Hippocampal formation (tissue), 2 donors: Measurements from ENCODE around the gene OLFML3.
"Not testable (repeated sequence)": the region's sequence is repeated elsewhere in the genome, so short reads cannot be mapped to it uniquely, and the experiment has no call there.

ENCODE experiments used
- DNase-seq, 2 donors: peaks; one replicate each; lab custom pipeline; 2025; lab: John Stamatoyannopoulos, UW

OLFML3 gene, protein sequence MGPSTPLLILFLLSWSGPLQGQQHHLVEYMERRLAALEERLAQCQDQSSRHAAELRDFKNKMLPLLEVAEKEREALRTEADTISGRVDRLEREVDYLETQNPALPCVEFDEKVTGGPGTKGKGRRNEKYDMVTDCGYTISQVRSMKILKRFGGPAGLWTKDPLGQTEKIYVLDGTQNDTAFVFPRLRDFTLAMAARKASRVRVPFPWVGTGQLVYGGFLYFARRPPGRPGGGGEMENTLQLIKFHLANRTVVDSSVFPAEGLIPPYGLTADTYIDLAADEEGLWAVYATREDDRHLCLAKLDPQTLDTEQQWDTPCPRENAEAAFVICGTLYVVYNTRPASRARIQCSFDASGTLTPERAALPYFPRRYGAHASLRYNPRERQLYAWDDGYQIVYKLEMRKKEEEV

DNA sequence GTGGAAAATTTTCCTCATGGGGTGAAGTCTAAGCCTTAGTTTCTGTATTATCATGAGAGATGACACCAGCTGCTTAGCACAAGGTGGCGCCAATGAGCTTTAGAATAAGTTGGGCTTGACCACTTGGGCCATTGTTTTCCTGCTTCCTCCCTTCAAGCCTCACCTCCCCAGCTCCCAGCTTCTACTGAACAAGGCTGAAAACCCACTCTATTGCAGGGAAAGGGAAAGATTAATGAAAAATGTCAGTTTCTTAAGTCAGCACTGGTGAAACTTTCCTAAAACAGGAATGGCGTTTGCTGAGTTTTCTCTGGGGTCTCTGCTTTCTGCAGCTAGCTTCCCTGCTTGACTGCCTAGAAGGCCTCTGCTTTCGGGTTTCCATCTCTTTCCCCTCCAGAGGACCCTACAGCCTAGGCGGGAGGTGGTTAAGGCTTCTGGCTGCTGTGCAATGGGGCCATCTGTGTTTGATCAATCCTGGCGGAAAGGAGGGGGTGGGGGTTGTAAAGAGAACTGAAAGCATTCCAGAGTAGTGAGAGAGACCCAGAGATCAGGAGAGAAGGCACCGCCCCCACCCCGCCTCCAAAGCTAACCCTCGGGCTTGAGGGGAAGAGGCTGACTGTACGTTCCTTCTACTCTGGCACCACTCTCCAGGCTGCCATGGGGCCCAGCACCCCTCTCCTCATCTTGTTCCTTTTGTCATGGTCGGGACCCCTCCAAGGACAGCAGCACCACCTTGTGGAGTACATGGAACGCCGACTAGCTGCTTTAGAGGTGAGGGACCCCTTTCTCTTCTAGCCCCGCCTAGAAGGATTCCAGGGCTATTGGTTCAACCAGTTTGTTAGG lies at the start of gene OLFML3:
Gene OLFML3, plus strand, starts transcription at position 612 of the 840 bp plus-strand sequence. Its CDS starts 43 bp downstream, at position 655.
- peak; percentile 64 to 80 for DNase-seq

DNA sequence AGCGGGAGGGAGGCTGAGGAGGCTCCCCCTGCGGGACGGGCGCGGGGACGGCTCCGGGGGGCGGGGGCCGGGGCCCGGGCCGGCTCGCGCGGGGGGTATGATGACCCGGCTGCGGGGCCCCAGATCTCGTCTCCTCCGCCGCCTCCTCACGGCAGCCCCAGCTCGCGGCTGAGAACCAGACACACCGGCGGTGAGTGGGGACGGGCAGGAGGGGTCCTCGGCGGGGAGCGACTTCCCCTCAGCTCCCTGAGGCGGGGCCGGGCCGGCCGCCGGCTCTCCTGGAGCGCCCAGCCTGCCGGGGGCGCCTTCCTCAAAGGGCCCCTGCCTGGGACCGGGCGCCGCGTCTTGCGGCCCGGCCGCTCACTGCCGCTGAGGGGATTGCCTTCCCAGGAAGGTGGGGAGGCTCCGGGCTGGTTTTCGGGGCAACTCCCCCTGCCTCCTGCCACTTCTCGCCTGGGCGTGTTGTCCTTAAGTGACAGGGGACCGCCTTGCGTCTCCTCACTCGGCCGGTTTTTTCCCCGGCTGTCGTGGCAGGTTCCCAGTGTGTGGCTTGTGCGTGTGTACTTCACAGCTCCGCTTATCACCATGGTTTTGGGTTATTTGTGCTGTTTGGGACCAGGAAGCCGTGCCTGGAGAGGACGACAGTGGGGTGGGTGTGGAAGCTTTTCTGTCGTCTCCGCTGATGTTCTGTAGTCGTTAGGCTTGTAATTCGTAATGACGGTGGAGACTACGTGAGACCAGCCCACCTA lies 49.4 kb upstream of the OLFML3 start:
- peak; percentile 39 to 57 for DNase-seq

DNA sequence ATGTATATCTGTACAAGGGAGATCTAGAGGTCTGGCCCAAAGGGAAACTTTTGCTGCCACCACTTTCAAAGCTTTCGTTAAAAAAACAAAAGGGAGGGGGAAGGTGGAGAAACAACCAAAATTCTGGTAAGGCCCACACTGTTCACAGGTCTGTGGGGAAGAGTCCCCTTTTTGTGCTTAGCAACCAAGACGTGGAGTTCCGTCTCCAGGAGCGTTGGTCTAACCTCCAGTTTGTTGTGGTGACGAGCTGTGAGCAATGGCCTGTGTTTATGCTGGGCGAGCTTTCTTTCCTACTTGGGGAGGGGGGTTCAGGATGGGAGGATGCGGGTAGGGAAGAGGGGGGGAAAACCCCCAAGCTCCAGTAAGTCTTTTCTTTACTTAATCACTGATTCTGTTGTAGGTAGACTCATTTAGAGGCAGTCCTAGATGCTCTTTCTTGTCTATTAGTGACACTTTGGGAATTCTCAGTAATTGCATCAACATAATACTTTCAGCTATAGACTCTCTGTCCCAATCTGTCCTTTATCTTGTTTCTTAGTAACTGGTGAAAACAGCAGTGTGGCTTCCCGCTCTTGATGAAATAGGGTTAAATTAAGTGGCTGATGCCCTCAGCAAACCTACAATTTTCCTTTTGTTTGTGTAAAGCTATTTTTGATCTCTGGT lies 48.6 kb upstream of the OLFML3 start:
- no peak for DNase-seq

DNA sequence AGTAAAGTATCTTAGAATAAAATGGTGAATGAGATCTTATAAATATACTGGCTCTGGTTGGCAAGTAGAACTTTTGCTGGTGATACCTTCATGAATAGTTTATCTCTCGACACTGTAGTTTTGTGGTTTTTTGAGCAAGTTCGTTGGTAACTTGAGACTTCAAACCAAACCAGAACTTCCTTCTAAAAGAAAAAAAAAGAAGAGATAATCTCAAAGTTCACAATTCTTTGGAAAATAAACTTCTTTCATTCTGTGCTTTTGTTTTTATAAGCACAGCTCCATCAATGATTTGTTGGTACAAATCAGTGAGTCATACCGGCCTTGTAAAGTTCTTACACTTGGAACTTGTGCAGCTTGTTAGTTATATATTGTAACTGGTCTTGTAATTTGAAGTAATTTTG lies 47.8 kb upstream of the OLFML3 start:
- DNase-seq = no peak

DNA sequence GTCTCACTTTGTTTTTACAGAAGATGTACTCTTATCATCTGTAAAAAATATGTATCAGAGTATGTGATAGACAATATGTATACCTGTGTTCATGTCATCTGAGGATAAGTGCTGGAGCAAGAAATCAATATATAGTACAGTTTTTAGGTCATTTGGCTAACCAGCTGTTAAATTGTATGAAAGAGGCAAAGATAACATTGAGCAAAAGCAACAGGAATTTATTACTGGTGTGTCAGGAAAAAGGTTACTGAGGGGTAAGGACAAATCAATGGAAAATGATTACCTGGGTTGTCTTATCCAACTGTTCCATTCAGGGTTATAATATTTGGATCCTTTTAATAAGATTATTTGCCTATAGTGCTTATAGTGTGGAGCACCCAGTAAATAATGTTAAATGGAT lies 45.3 kb upstream of the OLFML3 start:
- DNase-seq = no peak

DNA sequence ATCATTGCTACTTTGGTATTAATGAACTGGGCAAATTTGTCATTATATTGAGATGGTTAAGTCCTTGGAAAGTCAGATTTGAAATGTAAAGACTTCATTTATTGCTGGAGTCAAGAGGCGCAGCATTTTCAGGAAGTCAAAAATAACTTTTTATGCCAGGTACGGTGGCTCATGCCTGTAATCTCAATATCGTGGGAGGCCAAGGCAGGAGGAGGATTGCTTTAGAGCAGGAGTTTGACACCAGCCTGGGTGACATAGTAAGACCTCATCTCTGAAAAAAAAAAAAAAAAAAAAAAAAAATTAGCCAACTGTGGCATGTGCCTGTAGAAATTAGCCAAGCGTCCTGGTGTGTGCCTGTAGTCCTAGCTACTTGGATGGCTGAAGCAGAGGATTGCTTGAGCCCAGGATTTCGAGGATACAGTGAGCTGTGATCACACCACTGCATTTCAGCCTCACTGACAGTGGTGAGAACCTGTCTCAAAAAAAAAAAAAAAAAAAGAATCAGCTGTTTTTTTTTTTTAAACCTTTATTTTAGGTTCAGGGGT lies 44.7 kb upstream of the OLFML3 start:
- DNase-seq = no peak

DNA sequence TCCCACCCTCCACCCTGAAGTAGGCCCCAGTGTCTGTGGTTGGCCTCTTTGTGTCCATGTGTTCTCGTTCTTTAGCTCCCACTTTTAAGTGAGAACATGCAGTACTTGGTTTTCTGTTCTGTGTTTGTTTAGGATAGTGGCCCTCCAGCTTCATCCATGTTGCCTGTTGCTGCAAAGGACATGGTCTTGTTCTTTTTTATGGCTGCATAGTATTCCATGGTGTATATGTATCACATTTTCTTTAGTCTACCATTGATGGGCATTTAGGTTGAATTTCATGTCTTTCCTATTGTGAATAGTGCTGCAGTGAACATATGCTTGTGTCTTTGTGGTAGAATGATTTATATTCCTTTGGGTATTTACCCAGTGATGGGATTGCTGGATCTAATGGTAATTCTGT lies 44.1 kb upstream of the OLFML3 start:
- DNase-seq = no peak

DNA sequence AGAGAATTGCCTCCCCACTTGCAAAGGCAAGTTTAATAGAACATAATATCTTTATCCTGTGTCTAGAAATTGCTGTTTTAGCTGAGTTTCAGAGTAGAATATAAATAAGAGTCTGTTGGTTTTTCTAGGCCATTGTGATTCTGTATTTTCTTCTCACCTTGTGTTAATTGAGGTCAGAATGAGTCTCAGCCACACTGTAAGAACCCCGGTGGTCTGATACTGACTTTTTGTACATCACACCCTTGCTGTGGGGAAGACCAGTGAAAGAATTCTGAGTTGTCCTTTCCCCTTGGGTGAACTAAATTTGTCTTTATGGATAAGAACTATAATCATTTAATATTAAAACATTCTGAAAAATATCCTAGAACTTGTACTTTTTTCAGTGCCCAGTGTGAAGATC lies 43.3 kb upstream of the OLFML3 start:
- no peak for DNase-seq

DNA sequence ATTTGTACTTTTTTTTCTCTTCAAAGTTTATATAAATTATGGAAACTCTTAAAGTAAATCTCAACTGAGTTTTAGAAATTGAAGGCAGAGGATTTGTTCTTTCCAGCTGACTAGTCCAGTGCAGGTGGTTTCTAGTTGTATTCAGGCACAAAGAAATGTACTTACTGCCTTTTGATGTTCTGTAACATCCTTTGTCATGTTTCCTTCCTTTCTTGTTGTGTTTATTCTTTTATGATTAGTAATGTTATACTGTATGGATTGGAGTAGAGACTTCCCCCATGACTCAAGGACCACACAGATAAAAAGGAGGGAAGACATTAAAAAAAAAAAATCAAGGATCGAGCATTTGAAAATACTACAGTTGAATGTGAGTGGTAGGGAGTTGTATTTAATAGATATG lies 42.1 kb upstream of the OLFML3 start:
- DNase-seq = no peak

DNA sequence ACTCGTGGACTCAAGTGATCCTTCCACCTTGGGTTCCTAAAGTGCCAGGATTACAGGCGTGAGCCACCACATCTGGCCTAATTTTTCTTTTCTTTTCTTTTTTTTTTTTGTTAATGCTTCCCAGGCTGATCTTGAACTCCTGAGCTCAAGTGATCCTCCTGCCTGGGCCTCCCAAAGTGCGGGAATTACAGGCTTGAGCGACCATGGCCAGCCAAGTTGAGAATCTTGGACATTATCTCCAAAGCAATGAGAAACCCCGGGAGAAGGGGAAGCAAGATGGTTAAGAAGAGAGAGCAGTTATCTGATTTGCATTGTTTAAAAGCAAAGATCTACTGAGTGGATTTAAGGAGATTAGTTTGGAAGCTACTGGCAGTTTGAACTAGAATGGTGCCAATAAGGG lies 41.1 kb upstream of the OLFML3 start:
- DNase-seq = no peak

DNA sequence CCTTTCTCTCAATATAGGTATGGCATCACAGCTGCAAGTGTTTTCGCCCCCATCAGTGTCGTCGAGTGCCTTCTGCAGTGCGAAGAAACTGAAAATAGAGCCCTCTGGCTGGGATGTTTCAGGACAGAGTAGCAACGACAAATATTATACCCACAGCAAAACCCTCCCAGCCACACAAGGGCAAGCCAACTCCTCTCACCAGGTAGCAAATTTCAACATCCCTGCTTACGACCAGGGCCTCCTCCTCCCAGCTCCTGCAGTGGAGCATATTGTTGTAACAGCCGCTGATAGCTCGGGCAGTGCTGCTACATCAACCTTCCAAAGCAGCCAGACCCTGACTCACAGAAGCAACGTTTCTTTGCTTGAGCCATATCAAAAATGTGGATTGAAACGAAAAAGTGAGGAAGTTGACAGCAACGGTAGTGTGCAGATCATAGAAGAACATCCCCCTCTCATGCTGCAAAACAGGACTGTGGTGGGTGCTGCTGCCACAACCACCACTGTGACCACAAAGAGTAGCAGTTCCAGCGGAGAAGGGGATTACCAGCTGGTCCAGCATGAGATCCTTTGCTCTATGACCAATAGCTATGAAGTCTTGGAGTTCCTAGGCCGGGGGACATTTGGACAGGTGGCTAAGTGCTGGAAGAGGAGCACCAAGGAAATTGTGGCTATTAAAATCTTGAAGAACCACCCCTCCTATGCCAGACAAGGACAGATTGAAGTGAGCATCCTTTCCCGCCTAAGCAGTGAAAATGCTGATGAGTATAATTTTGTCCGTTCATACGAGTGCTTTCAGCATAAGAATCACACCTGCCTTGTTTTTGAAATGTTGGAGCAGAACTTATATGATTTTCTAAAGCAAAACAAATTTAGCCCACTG lies 38.7 kb upstream of the OLFML3 start:
- no peak for DNase-seq

DNA sequence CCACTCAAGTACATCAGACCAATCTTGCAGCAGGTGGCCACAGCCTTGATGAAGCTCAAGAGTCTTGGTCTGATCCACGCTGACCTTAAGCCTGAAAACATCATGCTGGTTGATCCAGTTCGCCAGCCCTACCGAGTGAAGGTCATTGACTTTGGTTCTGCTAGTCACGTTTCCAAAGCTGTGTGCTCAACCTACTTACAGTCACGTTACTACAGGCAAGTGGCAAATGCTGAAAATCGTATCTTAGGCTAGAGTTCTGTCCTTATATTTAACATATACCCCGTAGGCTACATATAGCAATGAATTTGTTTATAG lies 38.1 kb upstream of the OLFML3 start:
- no peak for DNase-seq

DNA sequence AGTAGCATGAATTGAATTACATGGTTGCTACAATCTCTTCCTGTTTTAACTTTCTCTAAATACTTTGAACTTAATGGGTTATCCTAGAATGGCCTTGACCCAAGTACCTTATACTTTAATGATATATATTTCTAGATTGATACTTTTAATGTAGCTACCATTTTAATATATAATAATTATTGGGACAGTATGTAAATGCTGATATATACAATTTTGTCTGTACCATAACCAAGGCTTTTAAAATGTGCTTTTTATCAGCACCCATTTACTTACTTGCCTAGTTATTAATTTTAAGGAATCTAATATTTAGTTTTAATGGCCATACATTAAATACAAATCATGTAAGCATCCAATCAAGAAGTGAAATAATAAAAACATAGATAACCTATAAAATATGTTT lies 36.7 kb upstream of the OLFML3 start:
- no peak for DNase-seq

DNA sequence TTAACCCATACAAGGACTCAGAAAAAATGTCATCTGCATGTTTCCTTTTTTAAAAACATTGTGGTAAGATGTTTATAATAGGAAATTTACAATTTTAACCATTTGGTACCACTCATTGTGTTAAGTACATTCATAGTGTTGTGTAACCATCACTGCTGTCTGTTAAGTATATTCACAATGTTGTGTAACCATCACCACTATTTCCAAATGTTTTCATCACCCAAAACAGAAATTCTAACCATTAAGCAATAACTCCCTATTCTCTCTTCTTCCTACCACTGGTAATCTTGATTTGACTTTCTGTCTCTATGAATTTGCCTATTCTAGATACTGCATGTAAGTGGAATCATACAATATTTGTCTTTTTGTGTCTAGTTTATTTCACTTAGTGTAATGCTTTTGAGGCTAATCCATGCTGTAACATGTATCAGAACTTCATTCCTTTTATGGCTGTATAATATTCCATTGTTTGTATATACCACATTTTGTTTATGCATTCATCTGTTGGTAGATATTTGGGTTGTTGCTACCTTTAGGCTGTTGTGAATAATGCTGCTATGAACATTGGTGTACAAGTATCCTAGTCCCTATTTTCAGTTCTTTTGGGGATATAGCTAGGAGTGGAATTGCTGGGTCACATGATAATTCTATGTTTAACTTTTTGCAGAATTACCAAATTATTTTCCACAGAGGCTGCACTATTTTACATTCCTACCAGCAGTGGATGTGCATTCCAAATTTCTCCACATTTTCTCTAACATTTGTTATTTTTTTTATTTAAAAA lies 36.1 kb upstream of the OLFML3 start:
- no peak for DNase-seq

DNA sequence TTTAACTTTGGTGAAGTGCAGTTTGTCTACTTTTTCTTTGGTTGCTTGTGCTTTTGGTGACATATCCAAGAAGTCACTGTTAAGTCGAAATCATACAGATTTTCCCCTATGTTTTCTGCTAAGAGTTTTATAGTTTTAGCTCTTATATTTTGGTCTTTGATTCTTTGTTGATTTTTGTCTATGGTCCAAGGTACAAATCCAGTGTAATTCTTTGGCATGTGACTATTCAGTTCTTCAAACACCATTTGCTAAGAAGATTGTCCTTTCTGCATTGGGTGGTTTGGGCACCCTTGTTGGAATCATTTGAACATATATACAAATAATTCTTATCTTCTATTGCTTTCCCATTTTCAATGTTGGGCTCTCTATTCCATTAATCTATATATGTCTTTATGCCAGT lies 33.9 kb upstream of the OLFML3 start:
- no peak for DNase-seq

DNA sequence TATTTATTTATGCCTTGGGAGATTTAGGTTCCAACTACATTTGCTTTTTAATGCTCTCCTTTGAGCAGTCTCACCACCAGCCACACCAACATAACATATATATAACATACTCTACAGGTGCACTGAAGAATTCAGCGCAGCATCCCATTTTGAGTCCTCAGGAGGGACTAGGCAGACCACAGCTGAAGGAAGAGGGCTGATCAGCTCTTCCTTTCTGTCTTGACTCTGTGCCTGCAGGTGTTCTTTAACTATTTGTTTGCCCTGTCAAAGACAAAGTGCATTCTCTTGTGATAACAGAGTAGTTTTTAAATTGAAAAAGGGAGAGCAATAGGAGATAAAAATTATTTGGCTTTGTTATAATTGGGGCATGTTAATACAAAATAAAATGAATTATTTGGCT lies 33.2 kb upstream of the OLFML3 start:
- DNase-seq = no peak

DNA sequence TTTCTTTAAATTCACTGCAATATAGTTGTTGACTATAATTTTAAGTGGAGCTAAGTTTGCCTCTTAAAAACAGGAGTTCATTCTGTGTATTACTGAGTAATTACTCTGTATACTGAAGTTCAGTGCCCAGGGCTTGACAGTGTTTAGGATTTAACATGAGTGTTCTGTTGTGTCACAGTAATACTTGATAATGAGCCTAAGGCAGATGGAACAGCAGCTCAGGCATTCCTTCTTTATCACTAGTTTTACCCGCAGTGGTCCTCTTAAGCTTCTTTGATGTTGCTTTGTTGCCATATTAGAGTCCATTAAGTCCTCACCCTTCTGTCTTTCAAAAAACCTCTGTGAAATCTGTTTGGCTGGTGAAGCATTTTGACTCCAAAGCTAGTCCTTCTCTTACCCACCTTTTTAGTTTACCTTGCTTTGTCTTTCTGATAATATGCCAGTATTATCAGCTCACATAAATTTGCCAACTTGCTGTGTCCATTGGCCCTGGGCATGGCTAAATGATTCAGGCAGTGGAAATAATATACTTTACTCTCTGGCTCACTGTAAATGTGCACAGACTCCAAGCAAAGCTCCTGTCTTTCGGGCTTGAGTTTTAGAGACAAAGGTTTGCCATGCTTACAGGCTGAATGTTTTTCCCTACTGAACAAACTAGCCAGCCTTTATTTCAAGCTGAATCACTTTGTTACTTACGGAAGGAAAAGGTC lies 32.4 kb upstream of the OLFML3 start:
- no peak for DNase-seq

DNA sequence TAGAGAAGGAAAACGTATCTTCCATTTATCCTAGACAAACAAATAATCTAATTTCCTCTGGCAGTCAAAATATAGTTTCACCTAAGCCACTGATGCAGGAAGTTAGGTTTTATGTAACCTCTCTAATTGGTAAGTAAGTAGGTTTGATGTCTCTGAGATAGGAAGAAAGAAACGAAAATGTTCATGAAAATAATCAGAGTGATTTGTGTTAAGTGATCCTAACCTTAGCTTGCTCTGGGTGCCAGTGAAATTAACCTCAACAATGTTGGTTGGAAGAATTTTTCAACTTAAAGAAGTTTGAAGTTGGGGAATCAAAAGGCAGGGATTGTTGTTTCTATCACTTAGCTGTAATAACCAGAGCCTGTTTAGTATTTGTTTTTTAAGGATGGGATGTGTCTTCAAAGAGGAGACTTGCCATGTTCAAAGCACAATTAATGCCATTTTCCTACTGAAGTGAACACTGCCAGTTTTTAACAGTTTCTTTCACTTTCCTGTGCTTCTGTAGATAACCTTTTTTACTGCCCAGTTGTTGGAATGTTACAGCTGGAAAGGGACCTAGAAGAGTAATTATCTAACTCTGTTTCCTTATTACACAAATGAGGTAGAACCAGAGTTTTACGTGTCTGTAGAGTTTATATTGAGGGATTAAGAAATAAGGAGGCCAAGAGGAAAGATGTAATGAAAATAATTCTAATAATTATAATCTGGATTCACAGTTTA lies 31.7 kb upstream of the OLFML3 start:
- DNase-seq = no peak

DNA sequence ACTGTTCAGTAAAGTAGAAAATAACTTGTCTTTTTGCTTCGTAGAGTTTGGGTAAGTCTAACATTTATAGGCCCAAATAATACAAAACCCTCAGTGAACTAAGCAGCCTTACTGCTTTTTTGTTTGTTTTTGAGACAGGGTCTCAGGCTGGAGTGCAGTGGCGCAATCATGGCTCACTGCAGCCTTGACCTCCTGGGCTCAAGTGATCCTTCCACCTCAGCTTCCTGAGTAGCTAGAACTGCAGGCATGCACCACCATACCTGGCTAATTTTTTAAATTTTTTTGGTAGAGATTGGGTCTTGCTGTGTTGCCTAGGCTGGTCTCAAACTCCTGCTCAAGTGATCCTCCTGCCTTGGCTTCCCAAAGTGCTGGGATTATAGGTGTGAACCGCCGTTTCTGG lies 31.1 kb upstream of the OLFML3 start:
- not testable (repeated sequence) for DNase-seq
